Measurements from ENCODE around the gene LRIT3. TPM values are rescaled to one million over a fixed set of nuclear protein-coding genes. Genes with fewer than 3 reads are reported as not detected.
"Not testable (repeated sequence)": the region's sequence is repeated elsewhere in the genome, so short reads cannot be mapped to it uniquely, and the experiment has no call there.

The LRIT3 gene
- total RNA-seq, 1 donor from 2014 or later = 0.15 TPM

- no peak for DNase-seq (ENCODE audit: low read depth)
Measured at GRCh38 chr4:109850601-109851000, 2.7 kb downstream of the LRIT3 start.

- not testable (repeated sequence) for DNase-seq (ENCODE audit: low read depth)
Measured at GRCh38 chr4:109859426-109860300, 11.8 kb downstream of the LRIT3 start.

GRCh38 chr4:109861271-109861670 lies 13.4 kb downstream of the LRIT3 start:
- DNase-seq (ENCODE audit: low read depth) = no peak

- DNase-seq (ENCODE audit: low read depth) = peak; percentile 77
Measured at GRCh38 chr4:109861916-109862511, 14.1 kb downstream of the LRIT3 start.

GRCh38 chr4:109864134-109864533 lies 16.2 kb downstream of the LRIT3 start:
- no peak for DNase-seq (ENCODE audit: low read depth)

GRCh38 chr4:109870061-109870460 lies 22.2 kb downstream of the LRIT3 start:
- DNase-seq (ENCODE audit: low read depth) = no peak

GRCh38 chr4:109872065-109872464 lies 24.2 kb downstream of the LRIT3 start:
- no peak for DNase-seq (ENCODE audit: low read depth)

GRCh38 chr4:109872950-109873656 lies 25.2 kb downstream of the LRIT3 start:
- DNase-seq (ENCODE audit: low read depth) = no peak

GRCh38 chr4:109873791-109874514 lies 26.0 kb downstream of the LRIT3 start:
- DNase-seq (ENCODE audit: low read depth) = no peak

- DNase-seq (ENCODE audit: low read depth) = no peak
Measured at GRCh38 chr4:109875106-109875505, 27.2 kb downstream of the LRIT3 start.

GRCh38 chr4:109875553-109875952 lies 27.6 kb downstream of the LRIT3 start:
- DNase-seq (ENCODE audit: low read depth) = not testable (repeated sequence)

- no peak for DNase-seq (ENCODE audit: low read depth)
Measured at GRCh38 chr4:109876634-109877265, 28.8 kb downstream of the LRIT3 start.

GRCh38 chr4:109877400-109877799 lies 29.5 kb downstream of the LRIT3 start:
- DNase-seq (ENCODE audit: low read depth) = no peak

- no peak for DNase-seq (ENCODE audit: low read depth)
Measured at GRCh38 chr4:109878355-109878754, 30.4 kb downstream of the LRIT3 start.

- no peak for DNase-seq (ENCODE audit: low read depth)
Measured at GRCh38 chr4:109879081-109879480, 31.2 kb downstream of the LRIT3 start.

- no peak for DNase-seq (ENCODE audit: low read depth)
Measured at GRCh38 chr4:109879636-109880314, 31.9 kb downstream of the LRIT3 start.

- no peak for DNase-seq (ENCODE audit: low read depth)
Measured at GRCh38 chr4:109886303-109886702, 38.4 kb downstream of the LRIT3 start.

- DNase-seq (ENCODE audit: low read depth) = no peak
Measured at GRCh38 chr4:109887071-109887470, 39.2 kb downstream of the LRIT3 start.

- no peak for DNase-seq (ENCODE audit: low read depth)
Measured at GRCh38 chr4:109890076-109890475, 42.2 kb downstream of the LRIT3 start.

GRCh38 chr4:109902559-109903251 lies 54.8 kb downstream of the LRIT3 start:
- DNase-seq (ENCODE audit: low read depth) = no peak
